NCI-H345 treated with DMSO at 0.1 percent for 48 hours (cell line): ENCODE results near the gene MRPS18B.
A peak's percentile ranks its signal among the peaks of the same experiment; 100 is the strongest.

Source experiments
- DNase-seq: peaks from one replicate; lab custom pipeline; 2025; ENCODE audit not compliant: unreplicated experiment; lab: John Stamatoyannopoulos, UW

Gene MRPS18B

DNA sequence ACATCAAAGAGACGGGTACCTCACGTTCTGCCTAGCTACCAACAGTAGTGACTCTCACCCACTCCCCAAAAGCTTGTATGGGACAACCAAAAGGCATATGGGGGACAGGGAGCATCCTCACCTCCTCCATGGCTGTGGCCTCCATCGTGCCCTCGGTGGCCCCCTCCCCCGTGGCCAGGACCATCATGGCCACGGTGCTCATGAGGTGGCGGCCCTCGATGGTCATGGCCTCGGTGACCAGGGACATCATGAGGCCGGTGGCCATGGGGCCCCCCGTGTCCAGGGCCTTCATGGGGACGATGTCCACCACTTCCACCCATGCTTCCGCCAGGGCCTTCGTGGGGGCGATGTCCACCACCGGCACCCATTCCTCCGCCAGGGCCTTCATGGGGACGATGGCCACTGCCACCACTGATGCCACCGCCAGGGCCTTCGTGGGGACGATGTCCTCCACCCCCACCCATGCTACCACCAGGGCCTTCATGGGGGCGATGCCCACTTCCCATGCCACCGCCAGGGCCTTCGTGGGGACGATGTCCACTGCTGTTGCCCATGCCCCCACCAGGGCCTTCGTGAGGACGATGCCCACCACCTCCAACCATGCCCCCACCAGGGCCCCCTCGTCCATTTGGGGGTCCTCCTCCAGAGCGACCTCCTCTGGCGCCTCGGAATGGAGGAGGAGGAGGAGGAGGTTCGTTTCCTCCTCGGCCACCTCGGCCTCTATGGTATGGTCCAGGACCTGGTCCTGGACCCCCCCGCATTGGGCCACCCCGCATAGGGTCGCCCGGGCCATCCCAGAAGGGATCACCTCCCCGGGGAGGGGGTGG, 15.6 kb upstream of the MRPS18B start:
- no peak for DNase-seq

DNA sequence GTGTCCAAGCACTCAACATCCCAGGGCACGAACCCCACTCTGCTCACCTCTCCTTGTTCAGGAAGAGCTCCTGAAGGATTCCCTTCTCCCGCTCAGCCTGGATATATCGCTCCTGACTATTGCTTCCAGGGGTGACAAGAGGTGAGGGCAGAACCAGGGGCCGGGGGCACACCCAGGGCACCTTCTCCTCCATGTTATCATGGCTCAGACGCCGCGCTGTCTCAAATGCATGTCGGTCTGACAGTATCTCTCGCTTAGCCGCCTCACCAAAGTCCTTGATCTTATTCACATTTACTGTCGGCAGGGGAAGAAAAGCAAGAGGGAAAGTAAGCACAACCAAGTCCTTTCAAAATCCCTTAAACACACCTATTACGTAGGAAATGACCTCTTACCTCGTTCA, 13.7 kb upstream of the MRPS18B start:
- DNase-seq = no peak

GRCh38 chr6:30610065-30610464, 7.6 kb upstream of the MRPS18B start:
- DNase-seq = no peak

DNA sequence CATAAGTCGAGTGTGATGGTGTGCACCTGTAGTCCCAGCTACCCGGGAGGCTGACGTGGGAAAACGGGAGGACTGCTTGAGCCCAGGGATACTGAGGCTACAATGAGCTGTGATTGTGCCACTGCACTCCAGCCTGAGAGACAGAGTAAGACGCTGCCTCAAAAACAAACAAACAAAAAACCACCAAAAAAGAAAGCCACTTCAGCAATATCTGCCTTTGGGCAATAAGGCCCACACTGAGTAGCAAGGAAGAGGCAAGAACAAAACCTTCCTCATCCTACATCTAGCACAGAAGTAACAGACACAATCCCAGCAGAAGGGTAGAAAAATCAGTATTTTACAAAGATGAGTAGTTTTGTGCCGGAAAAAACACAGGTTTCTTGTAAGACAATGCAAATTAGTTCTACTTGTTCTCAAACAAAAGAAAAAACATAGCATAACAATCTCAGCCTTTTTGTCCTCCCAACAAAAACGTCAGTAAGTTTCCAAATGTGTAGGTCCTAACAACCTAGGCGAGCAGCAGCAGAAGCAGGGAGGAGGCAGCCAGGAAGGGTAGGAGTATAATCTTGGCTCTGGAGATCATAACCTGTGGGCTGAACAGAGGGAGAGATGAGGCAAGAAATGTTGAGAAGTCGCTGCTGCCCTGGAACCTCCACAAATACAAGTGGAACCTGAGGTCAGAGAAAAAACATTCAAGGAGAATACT, 6.3 kb upstream of the MRPS18B start:
- no peak for DNase-seq

DNA sequence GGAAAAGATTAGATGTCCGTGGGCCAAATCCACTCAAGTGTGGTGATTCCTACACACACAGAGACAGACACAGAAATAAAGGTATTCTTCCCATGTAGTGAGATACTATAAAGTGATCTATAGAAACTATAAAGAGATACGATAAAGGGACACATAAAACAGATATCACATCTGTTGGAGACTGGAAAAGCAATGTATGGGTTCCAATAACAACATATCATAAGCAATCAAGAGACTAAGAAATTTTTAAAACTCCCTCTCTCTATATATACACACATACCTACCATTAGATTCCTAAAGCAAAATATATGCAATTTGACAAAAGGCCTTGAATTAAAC, 5.8 kb upstream of the MRPS18B start:
- no peak for DNase-seq

- no peak for DNase-seq
Measured at GRCh38 chr6:30612213-30612612, 5.4 kb upstream of the MRPS18B start.

GRCh38 chr6:30612687-30613248, 4.9 kb upstream of the MRPS18B start:
- no peak for DNase-seq

- DNase-seq = no peak
Measured at GRCh38 chr6:30613251-30614043, 4.2 kb upstream of the MRPS18B start.

DNA sequence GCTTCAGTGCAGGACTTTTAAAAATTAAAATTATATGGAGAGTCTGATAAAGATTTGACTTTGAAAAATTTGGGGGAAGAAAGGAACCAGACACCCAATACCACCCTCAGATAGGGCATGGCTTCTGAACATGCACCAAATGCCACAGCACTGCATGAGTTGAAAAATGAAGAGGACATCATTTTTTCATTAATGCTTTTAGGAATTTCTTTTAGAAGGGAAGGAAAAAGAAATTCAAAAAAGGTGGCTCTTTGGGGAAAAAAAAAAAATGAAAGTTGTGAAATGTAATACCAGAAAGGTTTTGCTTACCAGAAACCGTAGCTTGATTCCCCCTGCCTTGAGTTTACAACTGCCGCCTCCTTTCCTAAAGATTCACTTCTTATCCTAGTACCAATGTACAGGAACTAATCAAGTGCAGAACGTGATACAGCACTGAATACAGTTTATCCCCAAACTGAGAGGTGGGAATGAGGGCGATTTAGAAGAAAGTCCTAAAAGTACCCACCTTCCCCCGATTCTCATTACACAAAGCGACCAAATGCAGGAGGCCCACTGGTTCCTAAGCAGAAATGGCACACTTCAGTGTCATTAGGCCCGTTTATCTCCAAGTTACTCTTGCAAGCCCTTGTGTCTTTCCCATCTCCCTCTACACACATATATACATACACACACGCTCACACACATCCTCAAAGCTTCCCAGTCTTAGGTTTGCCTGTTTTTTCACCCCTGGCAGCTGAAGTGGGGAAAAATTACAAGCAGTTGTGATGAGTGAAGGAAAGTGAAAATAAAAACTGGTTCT, 3.4 kb upstream of the MRPS18B start:
- DNase-seq = no peak

GRCh38 chr6:30614843-30615218, 2.8 kb upstream of the MRPS18B start:
- peak; percentile 91 for DNase-seq

- peak; percentile 46 for DNase-seq
Measured at GRCh38 chr6:30615219-30615957, 2.3 kb upstream of the MRPS18B start.

DNA sequence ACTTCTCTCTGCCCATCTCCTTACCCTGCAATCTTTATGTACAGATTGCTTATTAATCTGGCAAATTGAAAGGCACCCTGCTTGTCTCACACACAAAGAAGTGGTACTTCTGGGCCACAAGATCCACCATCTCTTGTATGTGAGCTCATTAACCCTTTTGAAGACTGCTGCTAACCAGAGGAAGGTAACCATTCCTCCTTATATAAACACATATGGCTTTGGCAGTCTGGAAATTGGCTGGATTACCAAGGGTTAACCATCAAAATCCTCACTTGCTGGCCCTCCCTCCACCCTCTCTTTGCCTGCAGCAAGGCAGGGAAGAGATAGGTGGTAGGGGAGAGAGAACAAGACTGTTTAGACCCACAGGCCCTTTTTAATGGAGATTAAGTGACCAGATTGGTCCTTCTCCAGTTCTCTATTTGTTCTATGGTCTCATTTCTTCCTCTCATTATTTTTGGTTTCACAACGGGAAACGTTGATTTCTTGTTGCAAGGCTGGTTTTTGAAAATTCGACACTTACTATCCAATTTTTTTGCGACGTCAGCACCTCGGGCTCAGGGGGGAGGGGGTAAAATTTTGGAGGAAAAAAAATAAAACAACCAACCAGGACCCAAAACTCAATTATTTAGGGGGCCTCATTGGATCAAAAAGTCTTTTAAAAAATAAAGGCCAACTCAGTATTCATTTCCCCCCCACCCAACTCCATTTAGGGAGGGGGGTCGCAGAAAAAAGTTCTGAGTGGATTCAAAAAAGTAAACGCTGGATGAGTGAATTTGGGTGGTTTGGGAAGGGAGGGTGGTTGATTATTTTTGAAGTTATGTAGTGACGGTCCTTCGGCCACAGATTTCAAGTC, 1.5 kb upstream of the MRPS18B start:
- DNase-seq = peak; percentile 30

GRCh38 chr6:30616811-30617564, 652 bp upstream of the MRPS18B start, which contains the start of gene PPP1R10:
TSS of gene PPP1R10 (minus strand) at chr6:30617243. CDS start at chr6:30609944, 7,299 bp downstream.
- DNase-seq = peak; percentile 99

DNA sequence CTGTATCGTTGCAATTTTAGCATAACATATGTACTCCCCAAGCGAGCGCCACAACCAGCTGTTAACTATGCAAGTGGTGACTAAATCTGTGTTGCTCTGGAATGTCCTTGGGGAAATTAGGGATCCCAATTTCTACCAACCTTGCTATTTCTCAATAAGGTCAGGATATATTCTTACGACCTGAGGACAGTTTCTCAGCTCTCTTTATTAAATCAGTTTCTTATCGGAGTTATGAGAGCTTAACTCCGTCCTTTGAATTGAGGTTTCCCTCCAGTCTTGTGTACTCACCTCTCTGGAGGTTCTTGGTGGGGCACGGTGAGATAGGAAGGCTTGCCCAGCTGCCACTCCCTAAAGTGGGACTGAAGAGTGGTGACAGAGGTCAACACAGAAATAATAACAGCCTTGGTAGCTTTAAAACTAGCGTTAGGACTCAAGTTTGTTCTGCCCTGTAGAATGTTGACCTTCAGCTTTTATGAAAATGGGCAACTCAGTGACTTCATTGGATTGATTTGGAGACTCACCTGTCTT, 694 bp downstream of the MRPS18B start:
- DNase-seq = no peak

DNA sequence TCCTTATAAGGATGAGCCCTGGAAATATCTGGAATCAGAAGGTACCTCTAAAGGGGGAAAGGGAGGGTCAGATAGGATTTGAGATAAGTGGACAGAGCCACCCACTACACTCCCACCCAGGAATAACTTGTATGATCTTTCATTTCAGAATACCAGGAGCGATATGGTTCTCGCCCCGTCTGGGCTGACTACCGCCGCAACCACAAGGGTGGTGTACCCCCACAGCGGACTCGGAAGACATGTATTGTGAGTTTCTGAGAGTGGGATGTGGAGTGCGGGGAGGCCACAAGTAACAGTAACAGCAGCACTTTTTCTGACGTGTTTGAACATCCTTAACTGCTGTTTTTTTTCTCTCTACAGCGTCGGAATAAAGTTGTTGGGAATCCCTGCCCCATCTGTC, 1.9 kb downstream of the MRPS18B start:
- no peak for DNase-seq

DNA sequence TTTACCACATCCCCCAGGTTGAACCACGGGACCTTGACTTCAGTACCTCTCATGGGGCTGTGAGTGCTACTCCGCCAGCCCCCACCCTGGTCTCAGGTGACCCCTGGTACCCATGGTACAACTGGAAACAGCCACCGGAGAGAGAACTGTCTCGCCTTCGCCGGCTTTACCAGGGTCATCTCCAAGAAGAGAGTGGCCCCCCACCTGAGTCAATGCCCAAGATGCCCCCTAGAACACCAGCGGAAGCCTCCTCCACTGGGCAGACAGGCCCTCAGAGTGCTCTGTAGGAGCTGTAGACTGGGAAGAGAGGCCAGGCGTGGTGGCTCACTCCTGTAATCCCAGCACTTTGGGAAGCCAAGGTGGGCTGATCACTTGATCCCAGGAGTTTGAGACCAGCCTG, 7.9 kb downstream of the MRPS18B start:
- no peak for DNase-seq

GRCh38 chr6:30626484-30627366, 9.1 kb downstream of the MRPS18B start, which contains the start of gene ATAT1:
TSS of gene ATAT1 (plus strand) at chr6:30626874.
- DNase-seq = peak; percentile 68
